ENCODE data around the gene CTSD. TPM values are rescaled to one million over a fixed set of nuclear protein-coding genes. Genes with fewer than 3 reads are reported as not detected.
A peak's percentile ranks its signal among the peaks of the same experiment; 100 is the strongest.

Gene CTSD
- total RNA-seq, 3 donors from 2014 or later (not counting 1 experiment from before 2014, with no cell fraction given): 388 to 446 (median 415) TPM

DNA sequence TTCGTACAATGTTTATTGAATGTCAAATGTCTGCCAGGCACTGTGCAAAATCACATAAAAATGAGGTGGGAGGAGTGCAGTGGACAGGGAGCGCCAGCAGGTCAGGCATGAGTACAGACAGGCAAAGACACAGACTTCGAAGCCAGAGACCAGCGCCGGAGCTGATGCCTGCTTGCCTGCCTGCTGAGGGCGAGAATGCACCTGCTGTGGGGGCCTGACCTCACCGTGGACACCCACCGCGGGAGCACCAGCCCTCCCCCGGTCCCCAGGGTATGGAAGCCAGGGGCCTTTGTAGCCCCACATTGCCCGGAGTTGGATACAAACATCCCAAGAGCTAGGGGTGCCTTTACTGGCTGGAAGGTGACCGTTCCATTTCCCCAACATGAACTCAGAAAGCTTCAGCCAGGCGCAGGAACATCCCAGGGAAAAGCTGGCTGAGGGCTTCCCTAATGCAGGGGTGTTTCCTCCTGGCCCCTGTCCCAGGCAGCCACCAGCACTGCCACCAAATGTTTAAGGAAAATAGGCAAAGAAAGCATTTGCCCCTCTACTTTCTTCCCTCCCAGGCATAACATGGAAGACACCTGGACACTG, 31.2 kb downstream of the CTSD start:
- peaks cover 53 to 60% of the 10 kb centered on the region in 2 donors for H3K4me1 Mint-ChIP-seq
- TF ChIP-seq, protein P1, sequence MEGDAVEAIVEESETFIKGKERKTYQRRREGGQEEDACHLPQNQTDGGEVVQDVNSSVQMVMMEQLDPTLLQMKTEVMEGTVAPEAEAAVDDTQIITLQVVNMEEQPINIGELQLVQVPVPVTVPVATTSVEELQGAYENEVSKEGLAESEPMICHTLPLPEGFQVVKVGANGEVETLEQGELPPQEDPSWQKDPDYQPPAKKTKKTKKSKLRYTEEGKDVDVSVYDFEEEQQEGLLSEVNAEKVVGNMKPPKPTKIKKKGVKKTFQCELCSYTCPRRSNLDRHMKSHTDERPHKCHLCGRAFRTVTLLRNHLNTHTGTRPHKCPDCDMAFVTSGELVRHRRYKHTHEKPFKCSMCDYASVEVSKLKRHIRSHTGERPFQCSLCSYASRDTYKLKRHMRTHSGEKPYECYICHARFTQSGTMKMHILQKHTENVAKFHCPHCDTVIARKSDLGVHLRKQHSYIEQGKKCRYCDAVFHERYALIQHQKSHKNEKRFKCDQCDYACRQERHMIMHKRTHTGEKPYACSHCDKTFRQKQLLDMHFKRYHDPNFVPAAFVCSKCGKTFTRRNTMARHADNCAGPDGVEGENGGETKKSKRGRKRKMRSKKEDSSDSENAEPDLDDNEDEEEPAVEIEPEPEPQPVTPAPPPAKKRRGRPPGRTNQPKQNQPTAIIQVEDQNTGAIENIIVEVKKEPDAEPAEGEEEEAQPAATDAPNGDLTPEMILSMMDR (IDR thresholded peaks at IDR 0.05): no peak
- intact Hi-C loops (cut with micrococcal nuclease): no loop called here
- Histone ChIP-seq H3K36me3 (ENCODE audit: control insufficient read depth, insufficient read depth, low read length) (no peaks in the 10 kb centered on the region), H3K4me1 (ENCODE audit: control insufficient read depth, insufficient read depth, low read length) (peaks cover 42% of the 10 kb centered on the region), H3K27me3 (ENCODE audit: control insufficient read depth, insufficient read depth, low read length) (no peaks in the 10 kb centered on the region), H3K9me3 (ENCODE audit: control insufficient read depth, insufficient read depth, low read length) (peaks cover 12% of the 10 kb centered on the region), H3K27ac (ENCODE audit: low read length) (no peak overlapping the region), H3K4me3 (ENCODE audit: low read length) (no peak overlapping the region)
- peaks cover 17% of the 10 kb centered on the region for H3K36me3 Mint-ChIP-seq
- DNase-seq (no peak), ATAC-seq (no peak)
- H3K27me3 Mint-ChIP-seq (ENCODE audit: low read depth in 2 of 2): peaks cover 41 to 53% of the 10 kb centered on the region in 2 donors
- H3K9me3 Mint-ChIP-seq: peaks cover 11% of the 10 kb centered on the region in 2 donors
- no peak overlapping the region for H3K4me3 Mint-ChIP-seq
- H3K27ac Mint-ChIP-seq: no peak overlapping the region
- WGBS (ENCODE audit: insufficient coverage): 79% methylated on average over 13 of the region's 13 CpGs

DNA sequence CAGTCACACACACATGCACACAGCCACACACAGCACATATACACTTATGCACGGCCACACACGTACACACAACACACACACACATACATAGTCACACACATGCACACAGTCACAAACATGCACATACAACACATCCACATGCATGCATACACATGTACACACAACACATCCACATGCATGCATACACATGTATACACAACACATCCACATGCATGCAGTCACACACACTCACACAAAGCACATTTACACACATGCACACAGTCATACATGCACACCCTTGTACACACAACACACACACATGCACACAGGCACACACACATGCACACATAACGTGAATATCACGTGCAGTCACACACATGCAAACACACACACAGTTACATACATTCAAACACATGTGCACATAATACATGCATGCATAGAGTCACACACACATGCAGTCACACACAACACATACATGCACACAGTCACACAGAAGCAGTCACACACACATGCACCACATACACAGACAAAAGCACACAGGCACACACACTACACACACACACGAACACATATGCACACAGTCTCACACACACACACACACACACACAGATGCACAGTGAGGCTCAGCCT, 32.2 kb downstream of the CTSD start:
- TF ChIP-seq, protein P1 (IDR thresholded peaks at IDR 0.05): no peak
- Histone ChIP-seq H3K4me1 (ENCODE audit: control insufficient read depth, insufficient read depth, low read length) (peaks cover 42% of the 10 kb centered on the region), H3K27me3 (ENCODE audit: control insufficient read depth, insufficient read depth, low read length) (no peaks in the 10 kb centered on the region), H3K9me3 (ENCODE audit: control insufficient read depth, insufficient read depth, low read length) (peaks cover 5% of the 10 kb centered on the region), H3K27ac (ENCODE audit: low read length) (no peak overlapping the region), H3K4me3 (ENCODE audit: low read length) (no peak overlapping the region), H3K36me3 (ENCODE audit: control insufficient read depth, insufficient read depth, low read length) (no peaks in the 10 kb centered on the region)
- 97% methylated on average over 5 of the region's 5 CpGs for WGBS (ENCODE audit: insufficient coverage)
- Mint-ChIP-seq H3K4me3 (no peak overlapping the region), H3K36me3 (peaks cover 12% of the 10 kb centered on the region), H3K27ac (no peak overlapping the region), H3K4me1 (peaks cover 58 to 67% of the 10 kb centered on the region in 2 donors), H3K9me3 (peaks cover 6 to 7% of the 10 kb centered on the region in 2 donors), H3K27me3 (ENCODE audit: low read depth in 2 of 2) (peaks cover 39 to 52% of the 10 kb centered on the region in 2 donors)
- DNase-seq (no peak), ATAC-seq (peak in 1 of 3 donors; percentile 24)
- intact Hi-C loops (cut with micrococcal nuclease): no loop called here

DNA sequence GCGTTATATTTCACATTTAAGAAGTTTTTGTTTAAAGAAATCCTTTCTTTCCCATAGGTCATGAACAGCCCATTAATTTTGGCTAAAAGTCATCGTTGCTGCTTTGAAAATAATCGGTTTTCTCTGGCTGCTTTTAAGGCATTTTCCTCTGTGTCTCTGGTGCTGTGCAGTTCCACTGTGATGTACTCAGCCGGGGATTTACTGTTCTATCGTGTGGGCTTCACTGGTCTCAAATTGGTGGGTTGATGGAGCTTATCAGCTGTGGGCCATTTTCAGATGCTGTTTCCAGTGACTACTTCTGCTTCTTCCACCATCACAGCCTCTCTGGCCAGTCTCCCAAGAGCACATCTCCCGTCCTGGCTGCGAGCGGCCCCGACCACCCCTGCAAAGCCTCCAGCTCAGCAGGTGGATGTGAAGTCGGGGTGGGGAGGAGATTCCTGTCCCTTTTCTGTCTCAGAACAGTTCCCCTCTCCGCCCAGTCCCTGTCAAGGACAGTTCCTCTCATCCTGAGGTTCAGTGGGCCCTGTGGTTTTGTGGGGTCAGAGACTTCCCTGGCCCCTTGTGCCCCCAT, 33.6 kb downstream of the CTSD start:
- peaks cover 42% of the 10 kb centered on the region for H3K4me1 ChIP-seq (ENCODE audit: control insufficient read depth, insufficient read depth, low read length)
- Mint-ChIP-seq H3K4me1 (peaks cover 54 to 63% of the 10 kb centered on the region in 2 donors), H3K9me3 (no peaks in the 10 kb centered on the region), H3K27me3 (ENCODE audit: low read depth in 2 of 2) (peaks cover 25 to 40% of the 10 kb centered on the region in 2 donors), H3K36me3 (no peaks in the 10 kb centered on the region), H3K27ac (no peak overlapping the region), H3K4me3 (peak overlapping the region; percentile 57)
- intact Hi-C loops (cut with micrococcal nuclease): no loop called here
- H3K4me3 ChIP-seq (ENCODE audit: low read length): no peak overlapping the region
- no peak overlapping the region for H3K27ac ChIP-seq (ENCODE audit: low read length)
- H3K36me3 ChIP-seq (ENCODE audit: control insufficient read depth, insufficient read depth, low read length): no peaks in the 10 kb centered on the region
- no peaks in the 10 kb centered on the region for H3K27me3 ChIP-seq (ENCODE audit: control insufficient read depth, insufficient read depth, low read length)
- H3K9me3 ChIP-seq (ENCODE audit: control insufficient read depth, insufficient read depth, low read length): no peaks in the 10 kb centered on the region
- 77% methylated on average over 9 of the region's 11 CpGs for WGBS (ENCODE audit: insufficient coverage)
- TF ChIP-seq, protein P1 (IDR thresholded peaks at IDR 0.05): no peak
- DNase-seq (no peak), ATAC-seq (no peak)

Measured in natural killer cell (primary cell).